ENCODE data around the gene DCANP1. TPM values are rescaled to one million over a fixed set of nuclear protein-coding genes. Genes with fewer than 3 reads are reported as not detected.

The DCANP1 gene
- total RNA-seq, 1 experiment from 2014 or later: not detected

DNA sequence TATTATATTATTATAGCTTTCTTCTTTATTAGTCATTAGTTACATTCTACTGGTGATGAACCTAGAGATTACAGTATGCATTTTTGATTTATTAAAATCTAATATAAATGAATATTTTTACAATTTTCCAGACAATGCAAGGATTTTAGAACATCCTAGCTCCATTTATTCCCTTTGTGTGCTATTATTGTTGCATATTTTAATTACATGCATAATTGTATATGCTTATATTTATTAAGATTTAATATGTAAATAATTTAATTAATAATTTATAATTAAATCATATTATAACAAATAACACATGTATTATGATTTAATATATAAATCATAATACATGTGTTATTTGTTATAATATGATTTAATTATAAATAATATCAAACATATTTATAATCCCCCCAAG is 24.7 kb downstream of the DCANP1 start:
- ATAC-seq (no peak), DNase-seq (ENCODE audit: low read depth, low spot score) (no peak)
- Histone ChIP-seq H3K9me3 (ENCODE audit: control insufficient read depth in 1 of 2, insufficient read depth in 1 of 2, low read depth in 1 of 2, low read length in 2 of 2) (no peaks in the 10 kb centered on the region), H2AFZ (ENCODE audit: low read depth, low read length, poor library complexity, severe bottlenecking) (no peak overlapping the region), H3K79me2 (ENCODE audit: insufficient read depth, low read length) (no peaks in the 10 kb centered on the region), H3K9ac (ENCODE audit: low read length) (no peak overlapping the region), H3K9me2 (ENCODE audit: insufficient read depth) (no peaks in the 10 kb centered on the region), H3K4me2 (ENCODE audit: low read length) (no peak overlapping the region; the same call in 1 of the 2 replicates), H3K27ac (ENCODE audit: low read depth, low read length) (no peak overlapping the region), H3K4me1 (ENCODE audit: control insufficient read depth in 1 of 2, insufficient read depth in 2 of 2, low read length in 2 of 2) (peaks cover 9 to 23% of the 10 kb centered on the region in 2 experiments; a peak in 3 of 4 replicates), H3K36me3 (ENCODE audit: control insufficient read depth in 1 of 2, insufficient read depth in 2 of 2, low read length in 2 of 2) (no peaks in the 10 kb centered on the region), H3K4me3 (replicated peaks in 1 of 2; ENCODE audit: low read depth in 1 of 2, low read length in 2 of 2) (no peak overlapping the region), H3K27me3 (ENCODE audit: insufficient read depth, low read length) (no peaks in the 10 kb centered on the region), H4K20me1 (ENCODE audit: insufficient read depth) (no peaks in the 10 kb centered on the region)
- no peak for TF ChIP-seq FOSL1 (IDR thresholded peaks at IDR 0.05; ENCODE audit: low read depth)
- TF ChIP-seq EZH2 (IDR thresholded peaks at IDR 0.05): no peak
- no peak for TF ChIP-seq ZNF274 (IDR thresholded peaks at IDR 0.05; ENCODE audit: low read depth, low read length)
- no peak for TF ChIP-seq POLR2AphosphoS5 (IDR thresholded peaks at IDR 0.05; ENCODE audit: low read depth, low read length)
- TF ChIP-seq, protein P1, sequence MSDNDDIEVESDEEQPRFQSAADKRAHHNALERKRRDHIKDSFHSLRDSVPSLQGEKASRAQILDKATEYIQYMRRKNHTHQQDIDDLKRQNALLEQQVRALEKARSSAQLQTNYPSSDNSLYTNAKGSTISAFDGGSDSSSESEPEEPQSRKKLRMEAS (IDR thresholded peaks at IDR 0.05): no peak
- TF ChIP-seq, protein P2, sequence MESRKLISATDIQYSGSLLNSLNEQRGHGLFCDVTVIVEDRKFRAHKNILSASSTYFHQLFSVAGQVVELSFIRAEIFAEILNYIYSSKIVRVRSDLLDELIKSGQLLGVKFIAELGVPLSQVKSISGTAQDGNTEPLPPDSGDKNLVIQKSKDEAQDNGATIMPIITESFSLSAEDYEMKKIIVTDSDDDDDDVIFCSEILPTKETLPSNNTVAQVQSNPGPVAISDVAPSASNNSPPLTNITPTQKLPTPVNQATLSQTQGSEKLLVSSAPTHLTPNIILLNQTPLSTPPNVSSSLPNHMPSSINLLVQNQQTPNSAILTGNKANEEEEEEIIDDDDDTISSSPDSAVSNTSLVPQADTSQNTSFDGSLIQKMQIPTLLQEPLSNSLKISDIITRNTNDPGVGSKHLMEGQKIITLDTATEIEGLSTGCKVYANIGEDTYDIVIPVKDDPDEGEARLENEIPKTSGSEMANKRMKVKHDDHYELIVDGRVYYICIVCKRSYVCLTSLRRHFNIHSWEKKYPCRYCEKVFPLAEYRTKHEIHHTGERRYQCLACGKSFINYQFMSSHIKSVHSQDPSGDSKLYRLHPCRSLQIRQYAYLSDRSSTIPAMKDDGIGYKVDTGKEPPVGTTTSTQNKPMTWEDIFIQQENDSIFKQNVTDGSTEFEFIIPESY (IDR thresholded peaks at IDR 0.05; ENCODE audit: extremely low read depth, insufficient replicate concordance, low read length): no peak
- no peak for TF ChIP-seq ELF1 (IDR thresholded peaks at IDR 0.05; ENCODE audit: borderline replicate concordance, low read depth)
- no peak for TF ChIP-seq CBX3 (IDR thresholded peaks at IDR 0.05; ENCODE audit: low read depth)
- TF ChIP-seq, protein P3, sequence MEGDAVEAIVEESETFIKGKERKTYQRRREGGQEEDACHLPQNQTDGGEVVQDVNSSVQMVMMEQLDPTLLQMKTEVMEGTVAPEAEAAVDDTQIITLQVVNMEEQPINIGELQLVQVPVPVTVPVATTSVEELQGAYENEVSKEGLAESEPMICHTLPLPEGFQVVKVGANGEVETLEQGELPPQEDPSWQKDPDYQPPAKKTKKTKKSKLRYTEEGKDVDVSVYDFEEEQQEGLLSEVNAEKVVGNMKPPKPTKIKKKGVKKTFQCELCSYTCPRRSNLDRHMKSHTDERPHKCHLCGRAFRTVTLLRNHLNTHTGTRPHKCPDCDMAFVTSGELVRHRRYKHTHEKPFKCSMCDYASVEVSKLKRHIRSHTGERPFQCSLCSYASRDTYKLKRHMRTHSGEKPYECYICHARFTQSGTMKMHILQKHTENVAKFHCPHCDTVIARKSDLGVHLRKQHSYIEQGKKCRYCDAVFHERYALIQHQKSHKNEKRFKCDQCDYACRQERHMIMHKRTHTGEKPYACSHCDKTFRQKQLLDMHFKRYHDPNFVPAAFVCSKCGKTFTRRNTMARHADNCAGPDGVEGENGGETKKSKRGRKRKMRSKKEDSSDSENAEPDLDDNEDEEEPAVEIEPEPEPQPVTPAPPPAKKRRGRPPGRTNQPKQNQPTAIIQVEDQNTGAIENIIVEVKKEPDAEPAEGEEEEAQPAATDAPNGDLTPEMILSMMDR (IDR thresholded peaks at IDR 0.05 in 2 of 3, conservative IDR thresholded peaks at IDR 0.05 in 1 of 3; ENCODE audit: borderline replicate concordance in 1 of 3, insufficient read depth in 1 of 3, low read depth in 2 of 3, low read length in 2 of 3): no peak
- no peak for TF ChIP-seq YY1 (IDR thresholded peaks at IDR 0.05; ENCODE audit: extremely low read depth, insufficient replicate concordance, low read depth, low read length)
- TF ChIP-seq, protein P4, sequence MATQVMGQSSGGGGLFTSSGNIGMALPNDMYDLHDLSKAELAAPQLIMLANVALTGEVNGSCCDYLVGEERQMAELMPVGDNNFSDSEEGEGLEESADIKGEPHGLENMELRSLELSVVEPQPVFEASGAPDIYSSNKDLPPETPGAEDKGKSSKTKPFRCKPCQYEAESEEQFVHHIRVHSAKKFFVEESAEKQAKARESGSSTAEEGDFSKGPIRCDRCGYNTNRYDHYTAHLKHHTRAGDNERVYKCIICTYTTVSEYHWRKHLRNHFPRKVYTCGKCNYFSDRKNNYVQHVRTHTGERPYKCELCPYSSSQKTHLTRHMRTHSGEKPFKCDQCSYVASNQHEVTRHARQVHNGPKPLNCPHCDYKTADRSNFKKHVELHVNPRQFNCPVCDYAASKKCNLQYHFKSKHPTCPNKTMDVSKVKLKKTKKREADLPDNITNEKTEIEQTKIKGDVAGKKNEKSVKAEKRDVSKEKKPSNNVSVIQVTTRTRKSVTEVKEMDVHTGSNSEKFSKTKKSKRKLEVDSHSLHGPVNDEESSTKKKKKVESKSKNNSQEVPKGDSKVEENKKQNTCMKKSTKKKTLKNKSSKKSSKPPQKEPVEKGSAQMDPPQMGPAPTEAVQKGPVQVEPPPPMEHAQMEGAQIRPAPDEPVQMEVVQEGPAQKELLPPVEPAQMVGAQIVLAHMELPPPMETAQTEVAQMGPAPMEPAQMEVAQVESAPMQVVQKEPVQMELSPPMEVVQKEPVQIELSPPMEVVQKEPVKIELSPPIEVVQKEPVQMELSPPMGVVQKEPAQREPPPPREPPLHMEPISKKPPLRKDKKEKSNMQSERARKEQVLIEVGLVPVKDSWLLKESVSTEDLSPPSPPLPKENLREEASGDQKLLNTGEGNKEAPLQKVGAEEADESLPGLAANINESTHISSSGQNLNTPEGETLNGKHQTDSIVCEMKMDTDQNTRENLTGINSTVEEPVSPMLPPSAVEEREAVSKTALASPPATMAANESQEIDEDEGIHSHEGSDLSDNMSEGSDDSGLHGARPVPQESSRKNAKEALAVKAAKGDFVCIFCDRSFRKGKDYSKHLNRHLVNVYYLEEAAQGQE (IDR thresholded peaks at IDR 0.05; ENCODE audit: low read depth): no peak
- TF ChIP-seq TCF7L2 (IDR thresholded peaks at IDR 0.05; ENCODE audit: borderline replicate concordance, extremely low read depth, insufficient read depth, insufficient read length): no peak
- no peak for TF ChIP-seq POLR2A (IDR thresholded peaks at IDR 0.05; ENCODE audit: borderline replicate concordance, extremely low read depth, insufficient read depth, insufficient read length)
- BruUV-seq (replicated peaks): no TSS peak
- ChIA-PET CTCF (interaction anchor here (0.7 kb wide), 1 partner anchor 132 kb away, joined by 3 read pairs; no protein-coding TSS in a partner anchor), POLR2A (no interaction called here), RAD21 (ENCODE audit: low non-redundant PET in 1 of 2, low total read pairs in 2 of 2, uncharacterized antibody in 2 of 2, unreplicated experiment in 2 of 2) (no interaction called here)
- intact Hi-C loops (cut with micrococcal nuclease): no loop called here
